SJSA1 (cell line): Measurements from ENCODE around the gene KAT2B. TPM values are rescaled to one million over a fixed set of nuclear protein-coding genes. Genes with fewer than 3 reads are reported as not detected.

Source experiments
- DNase-seq, 2 experiments: peaks; one replicate each; pipeline ENCODE4 v3.0.0-alpha.2; 2015 to 2020; ENCODE audit warnings: low spot score in 2 of 2, low read depth in 1 of 2
- H3K27ac ChIP-seq: fragments of 250-450 bp; sonication (Bioruptor Pico); 2 replicates; pipeline ENCODE4 v1.5.1; 2020; ENCODE audit warnings: mild to moderate bottlenecking, moderate library complexity
- H3K27me3 ChIP-seq: fragments of 250-450 bp; sonication (Bioruptor Pico); replicated peaks from 2 replicates; pipeline ENCODE4 v1.5.1; 2020; ENCODE audit warnings: mild to moderate bottlenecking, moderate library complexity
- H3K36me3 ChIP-seq: fragments of 250-450 bp; sonication (Bioruptor Pico); 2 replicates; pipeline ENCODE4 v1.5.1; 2020; ENCODE audit warnings: mild to moderate bottlenecking
- H3K4me1 ChIP-seq: fragments of 250-450 bp; sonication (Bioruptor Pico); replicated peaks from 2 replicates; pipeline ENCODE4 v1.6.1; 2021; ENCODE audit warnings: mild to moderate bottlenecking
- H3K4me3 ChIP-seq: fragments of 250-450 bp; sonication (Bioruptor Pico); 2 replicates; pipeline ENCODE4 v1.5.1; 2020; ENCODE audit warnings: mild to moderate bottlenecking
- H3K9me3 ChIP-seq: fragments of 250-450 bp; sonication (Bioruptor Pico); replicated peaks from 2 replicates; pipeline ENCODE4 v1.5.1; 2020; ENCODE audit warnings: mild to moderate bottlenecking
- total RNA-seq: library from RNA; depleted of rRNA; stranded (reverse); fragments of >200 nt; shearing (Covaris generic); gene quantifications from 2 replicates; pipeline ENCODE4 v1.2.3, GENCODE V29; 2014

The KAT2B gene
- total RNA-seq, 1 experiment from 2014 or later, result 11.2 TPM

DNA sequence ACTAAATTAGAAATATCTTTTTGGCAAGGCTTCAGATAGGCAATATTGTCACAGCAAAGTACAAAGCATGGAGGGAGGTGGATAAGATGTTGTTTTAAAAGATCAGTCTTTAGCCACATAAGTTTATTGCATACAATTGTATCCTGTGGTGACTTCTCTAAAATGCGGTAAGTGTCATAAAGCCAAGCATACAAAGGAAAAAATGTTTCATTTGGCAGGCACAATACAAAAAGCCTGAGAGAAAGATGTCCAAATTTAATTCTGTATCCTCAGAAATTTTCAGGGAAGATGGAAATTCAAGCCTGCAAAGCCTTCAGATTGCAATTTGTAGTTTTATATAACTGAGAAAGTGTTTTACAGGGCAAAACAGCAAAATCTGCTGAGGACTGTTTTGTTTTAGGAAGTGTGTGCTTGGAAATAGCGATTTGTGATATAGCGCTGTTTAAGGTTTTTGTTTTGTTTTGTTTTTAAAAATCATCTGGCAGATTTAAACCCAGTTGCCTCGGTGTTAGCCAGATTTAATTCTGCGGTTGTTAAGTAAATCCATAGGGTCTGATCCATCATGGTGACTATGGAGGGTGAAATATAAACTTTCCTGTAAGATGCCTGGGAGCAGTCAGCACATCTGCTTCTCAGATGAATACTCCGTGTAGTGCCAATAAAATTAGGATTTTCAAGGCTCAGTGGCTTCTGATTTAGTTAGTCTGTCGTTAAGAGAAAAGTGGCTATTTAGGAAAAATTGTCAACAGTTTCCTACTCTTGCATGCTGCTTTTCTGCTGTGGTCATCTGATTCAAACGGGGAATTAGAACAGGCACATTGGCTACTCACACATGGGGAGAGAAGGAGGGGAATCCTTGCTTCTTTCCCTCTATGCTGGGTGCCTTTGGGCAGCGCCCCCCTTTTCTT, 8.0 kb downstream of the KAT2B start:
- Histone ChIP-seq H3K27me3 (no peaks in the 10 kb centered on the region), H3K36me3 (no peaks in the 10 kb centered on the region), H3K4me1 (peaks cover 4% of the 10 kb centered on the region; the same call in 1 of the 2 replicates), H3K9me3 (no peaks in the 10 kb centered on the region), H3K4me3 (no peak overlapping the region), H3K27ac (no peak overlapping the region)
- no peak for DNase-seq

DNA sequence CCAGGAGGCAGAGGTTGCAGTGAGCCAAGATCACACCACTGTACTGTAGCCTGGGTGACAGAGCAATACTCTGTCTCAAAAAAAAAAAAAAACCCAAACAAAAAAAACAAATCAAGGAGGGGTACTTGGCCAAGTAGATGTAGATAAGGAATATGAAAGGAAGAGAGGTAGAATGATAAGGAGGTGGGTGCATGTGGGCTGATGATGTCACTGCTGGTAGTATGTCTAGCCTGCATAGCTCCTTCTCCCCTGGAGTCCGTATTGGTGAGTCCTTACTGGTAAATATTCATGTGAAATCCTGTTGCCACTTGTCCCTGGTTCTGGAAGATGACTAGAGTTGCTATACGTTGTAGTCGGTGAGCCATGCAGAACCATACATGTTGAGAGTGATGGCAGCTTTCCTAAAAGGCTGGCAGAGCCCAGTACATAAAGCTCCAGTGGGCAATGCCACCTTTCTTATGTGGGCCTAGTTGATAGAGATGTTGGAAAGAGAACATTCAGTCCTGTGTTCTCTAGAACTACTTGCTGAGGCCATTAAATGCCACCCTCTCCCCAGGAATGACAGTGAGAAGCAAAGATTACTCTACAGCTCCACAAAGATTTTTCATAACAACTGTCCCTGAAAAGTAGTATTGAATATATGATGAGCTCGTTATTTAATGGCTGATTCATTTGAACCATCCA, 11.0 kb downstream of the KAT2B start:
- Histone ChIP-seq H3K4me1 (no peaks in the 10 kb centered on the region; the same call in 1 of the 2 replicates), H3K27ac (no peak overlapping the region), H3K4me3 (no peak overlapping the region), H3K27me3 (no peaks in the 10 kb centered on the region), H3K9me3 (no peaks in the 10 kb centered on the region), H3K36me3 (no peaks in the 10 kb centered on the region)
- DNase-seq, result no peak

DNA sequence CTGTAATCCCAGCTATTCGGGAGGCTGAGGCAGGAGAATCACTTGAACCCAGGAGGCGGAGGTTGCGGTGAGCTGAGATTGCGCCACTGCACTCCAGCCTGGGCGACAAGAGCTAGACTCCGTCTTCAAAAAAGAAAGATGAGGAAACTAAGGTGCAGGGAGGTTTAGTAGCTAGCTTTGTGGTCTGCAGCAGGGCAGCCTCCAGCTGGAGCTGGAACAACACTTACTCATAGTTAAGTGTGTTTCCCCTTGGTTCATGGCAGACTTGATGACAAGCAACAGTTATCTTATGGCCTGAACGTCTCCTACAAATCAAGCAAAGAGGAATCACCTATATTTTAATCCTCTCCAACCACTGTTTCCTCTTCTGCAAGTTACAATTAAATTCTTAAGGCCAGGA, 12.6 kb downstream of the KAT2B start:
- Histone ChIP-seq H3K36me3 (no peaks in the 10 kb centered on the region), H3K4me1 (no peaks in the 10 kb centered on the region; the same call in 1 of the 2 replicates), H3K27ac (no peak overlapping the region), H3K27me3 (no peaks in the 10 kb centered on the region), H3K4me3 (no peak overlapping the region), H3K9me3 (no peaks in the 10 kb centered on the region)
- no peak for DNase-seq

DNA sequence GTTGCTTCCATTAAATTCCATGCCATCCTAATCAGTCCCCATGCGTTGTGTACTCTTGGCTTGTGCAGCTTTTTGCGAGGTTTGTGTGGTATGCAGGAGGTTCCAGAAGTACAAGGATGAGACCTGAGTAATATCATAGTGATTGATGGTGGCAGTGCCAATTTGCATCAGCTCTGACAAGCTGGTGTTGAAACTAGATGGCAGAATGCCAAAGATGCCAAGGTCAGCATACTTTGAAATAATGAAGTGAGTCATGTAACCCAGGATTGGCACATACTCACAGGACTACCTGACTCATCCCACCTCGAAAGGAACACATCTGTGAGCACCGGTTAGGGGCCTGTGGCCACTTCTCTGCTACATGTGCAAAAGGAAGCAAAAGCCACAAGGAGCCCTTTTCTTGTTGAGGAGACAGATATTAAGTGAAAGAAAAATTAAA, 14.3 kb downstream of the KAT2B start:
- H3K9me3 ChIP-seq, result no peaks in the 10 kb centered on the region

DNA sequence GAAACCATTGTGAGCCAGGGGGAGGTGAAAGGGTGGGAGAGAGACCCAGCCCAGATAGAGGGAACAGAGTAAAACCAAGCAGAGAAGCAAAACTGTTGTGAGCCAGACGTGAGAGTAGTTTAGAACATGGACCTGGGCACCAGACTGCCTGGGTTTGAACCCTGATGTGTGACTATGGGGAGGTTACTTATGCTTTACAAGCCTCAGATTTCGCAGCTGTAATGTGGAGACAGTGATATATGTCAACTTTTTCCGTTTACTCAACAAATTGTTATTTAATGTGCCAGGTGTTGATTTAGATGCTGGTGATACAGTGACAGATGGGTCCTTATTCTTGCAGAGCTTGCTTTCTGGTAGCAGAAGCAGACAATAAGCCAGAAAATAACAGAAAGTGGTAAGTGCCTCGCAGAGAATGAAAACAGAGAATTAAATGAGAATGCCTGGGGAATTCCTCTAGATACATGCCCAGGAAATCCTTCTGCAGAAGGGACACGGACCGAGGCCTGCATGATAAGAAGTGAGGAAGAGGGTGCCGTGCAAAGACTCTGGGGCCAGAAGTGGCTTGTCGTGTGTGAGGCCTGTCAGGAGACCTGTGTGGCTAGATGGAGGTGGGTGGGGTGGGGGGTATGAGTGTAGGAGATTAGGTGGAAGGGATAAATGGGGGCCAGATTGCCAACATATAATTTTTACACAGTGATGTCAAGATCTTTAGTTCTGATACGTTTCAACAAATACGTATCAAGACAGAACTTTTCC, 15.0 kb downstream of the KAT2B start:
- no peak overlapping the region for H3K27ac ChIP-seq
- no peaks in the 10 kb centered on the region; the same call in 1 of the 2 replicates for H3K4me1 ChIP-seq
- DNase-seq, result no peak
- H3K36me3 ChIP-seq, result no peaks in the 10 kb centered on the region
- no peak overlapping the region for H3K4me3 ChIP-seq
- no peaks in the 10 kb centered on the region for H3K27me3 ChIP-seq
- H3K9me3 ChIP-seq, result no peaks in the 10 kb centered on the region

More for the DNA sequence above, 14.3 kb downstream of the KAT2B start:
- Histone ChIP-seq H3K27ac (no peak overlapping the region), H3K4me1 (no peaks in the 10 kb centered on the region; the same call in 1 of the 2 replicates), H3K27me3 (no peaks in the 10 kb centered on the region), H3K4me3 (no peak overlapping the region), H3K36me3 (no peaks in the 10 kb centered on the region)
- DNase-seq, result peak; percentile 7 to 35

DNA sequence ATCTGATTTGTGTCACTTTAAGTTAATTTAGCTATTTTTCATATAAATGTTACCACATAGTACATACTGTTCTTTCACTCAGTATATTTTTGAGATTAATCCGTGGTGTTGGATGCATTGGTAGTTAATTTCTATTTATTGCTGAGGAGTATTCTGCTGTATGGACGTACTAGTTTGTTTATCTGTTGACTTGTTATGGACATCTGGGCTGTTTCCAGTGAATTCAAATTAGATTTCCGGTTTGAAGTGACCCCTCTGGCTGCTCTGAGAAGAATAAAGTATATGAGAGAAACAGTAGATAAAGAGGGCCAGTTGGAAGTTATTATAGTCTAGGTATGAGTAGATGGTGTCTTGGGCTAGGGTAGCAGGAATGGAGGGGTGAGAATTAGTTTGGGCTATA, 15.6 kb downstream of the KAT2B start:
- Histone ChIP-seq H3K27ac (no peak overlapping the region), H3K4me1 (no peaks in the 10 kb centered on the region; the same call in 1 of the 2 replicates), H3K4me3 (no peak overlapping the region), H3K9me3 (no peaks in the 10 kb centered on the region), H3K27me3 (no peaks in the 10 kb centered on the region), H3K36me3 (no peaks in the 10 kb centered on the region)
- DNase-seq, result no peak

DNA sequence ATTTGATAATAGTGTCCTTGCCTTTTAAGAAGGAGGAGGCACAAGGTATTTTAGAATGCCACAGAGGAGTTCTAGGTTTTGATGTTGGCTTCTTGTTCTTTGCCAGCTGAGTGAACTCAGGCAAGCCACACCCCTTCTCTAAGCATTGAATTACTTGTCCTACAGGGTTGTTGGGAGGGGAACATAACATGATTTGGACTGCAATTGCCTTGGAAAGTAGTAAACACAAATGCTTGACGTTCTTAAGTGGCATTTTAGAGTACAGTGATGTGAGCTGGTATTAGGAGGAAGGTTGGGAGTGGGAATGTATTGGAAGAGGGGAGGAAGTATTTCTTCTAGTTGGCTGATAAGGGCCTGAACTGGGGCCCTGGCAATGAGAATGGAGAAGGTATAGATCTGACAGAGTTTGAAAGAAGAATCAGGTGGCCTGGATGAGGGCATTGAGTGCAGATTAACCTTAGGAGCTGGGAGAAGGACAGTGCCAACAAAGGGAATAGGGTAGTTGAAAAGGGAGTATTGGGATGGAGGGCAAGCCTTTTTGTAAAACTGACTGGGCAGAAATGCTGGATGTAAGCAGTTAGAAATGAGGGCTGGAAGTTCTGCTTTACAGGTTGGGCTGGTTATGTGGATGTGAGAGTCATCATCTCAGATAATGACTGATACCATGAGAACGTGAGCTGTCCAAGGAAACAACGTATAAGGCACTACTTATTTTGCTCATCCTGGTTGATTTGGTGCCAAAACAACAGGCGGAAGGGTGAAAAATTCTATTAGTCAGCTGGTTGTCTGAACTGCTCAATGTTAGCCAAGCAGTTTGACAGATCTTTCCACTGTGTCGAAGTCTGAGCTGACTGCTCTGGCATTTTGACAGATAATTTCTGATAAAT, 16.7 kb downstream of the KAT2B start:
- Histone ChIP-seq H3K27ac (no peak overlapping the region), H3K4me3 (no peak overlapping the region), H3K4me1 (no peaks in the 10 kb centered on the region; the same call in 1 of the 2 replicates), H3K36me3 (no peaks in the 10 kb centered on the region), H3K9me3 (no peaks in the 10 kb centered on the region), H3K27me3 (no peaks in the 10 kb centered on the region)
- DNase-seq, result no peak

DNA sequence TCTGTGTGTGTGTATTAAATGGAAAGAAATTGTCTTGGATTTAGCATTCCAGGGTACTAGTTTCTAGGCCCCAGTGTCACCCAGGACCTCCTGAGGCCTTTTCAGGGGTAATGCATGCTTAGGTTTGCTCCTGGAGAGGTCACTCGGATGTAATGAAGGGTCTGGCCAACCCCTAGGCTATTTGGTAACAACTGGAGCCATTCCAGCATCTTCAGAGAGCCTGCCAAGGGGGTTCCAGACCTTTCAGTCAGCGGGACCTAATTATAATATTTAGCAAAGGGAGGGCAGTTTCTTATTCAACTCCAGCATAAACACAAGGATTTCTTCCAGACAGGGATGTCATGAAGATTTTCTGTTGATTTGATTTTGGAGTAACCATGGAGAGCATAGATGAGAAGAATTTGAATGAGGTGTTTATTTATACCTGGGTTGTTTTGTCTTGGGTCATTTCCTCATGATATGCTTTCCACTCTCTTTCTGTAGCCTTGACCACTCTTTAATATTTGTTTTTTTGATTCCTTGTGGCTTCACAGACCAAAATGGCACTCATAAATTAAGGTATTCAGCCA, 17.4 kb downstream of the KAT2B start:
- no peak overlapping the region for H3K4me3 ChIP-seq
- no peaks in the 10 kb centered on the region for H3K36me3 ChIP-seq
- H3K27me3 ChIP-seq, result no peaks in the 10 kb centered on the region
- H3K9me3 ChIP-seq, result no peaks in the 10 kb centered on the region
- H3K27ac ChIP-seq, result no peak overlapping the region
- H3K4me1 ChIP-seq, result no peaks in the 10 kb centered on the region; the same call in 1 of the 2 replicates
- DNase-seq, result no peak

DNA sequence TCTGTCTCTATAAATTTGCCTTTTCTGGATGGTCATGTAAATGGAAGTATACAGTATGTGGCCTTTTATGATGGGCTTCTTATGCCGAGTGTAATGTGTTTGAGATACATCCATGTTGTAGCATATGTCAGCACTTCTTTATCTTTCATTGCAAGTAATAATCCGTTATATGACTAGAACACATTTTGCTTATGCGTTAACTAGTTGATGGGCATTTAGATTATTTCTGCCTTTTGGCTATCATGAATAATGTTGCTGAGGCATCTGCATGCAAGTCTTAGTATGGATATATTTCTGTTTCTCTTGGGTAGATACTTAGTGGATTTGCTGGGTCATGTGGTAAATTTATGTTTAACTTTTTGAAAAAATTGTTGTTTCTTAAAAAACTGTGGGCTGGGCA, 19.7 kb downstream of the KAT2B start:
- Histone ChIP-seq H3K4me1 (no peaks in the 10 kb centered on the region), H3K27ac (no peak overlapping the region)

DNA sequence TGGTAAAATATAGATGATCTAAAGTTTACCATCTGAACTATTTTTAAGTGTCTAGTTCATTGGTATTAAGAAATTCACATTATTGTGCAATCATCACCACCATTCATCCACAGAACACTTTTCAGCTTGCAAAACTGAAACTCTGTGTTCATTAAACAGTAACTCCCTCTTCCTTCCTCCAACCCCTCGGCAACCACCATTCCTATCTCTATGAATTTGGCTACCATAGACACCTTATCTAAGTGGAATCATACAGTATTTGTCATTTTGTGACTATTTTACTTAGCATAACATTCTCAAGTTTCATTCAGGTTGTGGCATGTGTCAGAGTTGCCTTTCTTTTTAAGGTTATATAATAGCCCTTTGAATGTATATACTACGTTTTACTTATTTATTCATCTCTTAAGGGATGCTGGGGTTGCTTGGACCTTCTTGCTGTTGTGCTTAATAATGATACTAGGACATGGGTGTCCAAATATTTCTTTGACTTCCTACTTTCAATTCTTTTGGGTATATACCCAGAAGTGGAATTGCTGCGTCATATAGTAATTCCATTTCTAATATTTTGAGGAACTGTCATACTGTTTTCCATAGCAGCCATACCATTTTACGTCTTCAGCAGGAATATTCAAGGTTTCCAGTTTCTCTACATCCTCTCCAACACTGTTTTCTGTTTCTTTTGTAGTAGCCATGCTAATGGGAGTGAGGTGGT, 20.9 kb downstream of the KAT2B start:
- H3K27ac ChIP-seq, result no peak overlapping the region
- no peak overlapping the region for H3K4me3 ChIP-seq
- no peaks in the 10 kb centered on the region for H3K36me3 ChIP-seq
- no peaks in the 10 kb centered on the region for H3K27me3 ChIP-seq
- no peaks in the 10 kb centered on the region for H3K4me1 ChIP-seq
- H3K9me3 ChIP-seq, result no peaks in the 10 kb centered on the region
- DNase-seq, result no peak

More for the DNA sequence above, 19.7 kb downstream of the KAT2B start:
- no peak overlapping the region for H3K4me3 ChIP-seq
- H3K27me3 ChIP-seq, result no peaks in the 10 kb centered on the region
- no peak for DNase-seq
- no peaks in the 10 kb centered on the region for H3K9me3 ChIP-seq
- H3K36me3 ChIP-seq, result no peaks in the 10 kb centered on the region

DNA sequence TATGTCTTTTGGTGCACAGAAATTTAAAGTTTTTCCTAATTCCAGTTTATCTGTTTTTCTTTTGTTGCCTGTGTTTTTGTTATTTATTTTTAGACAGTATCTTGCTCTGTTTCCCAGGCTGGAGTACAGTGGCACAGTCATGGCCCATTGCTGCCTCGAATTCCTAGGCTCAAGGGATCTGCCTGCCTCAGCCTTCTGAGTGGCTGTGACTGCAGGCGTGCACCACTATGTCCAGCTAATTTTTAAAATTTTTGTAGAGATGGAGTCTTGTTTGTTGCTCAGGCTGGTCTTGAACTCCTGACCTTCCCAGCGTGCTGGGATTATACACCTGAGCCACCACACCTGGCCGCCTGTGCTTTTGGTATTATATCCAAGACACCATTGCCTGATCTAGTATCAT, 22.8 kb downstream of the KAT2B start:
- Histone ChIP-seq H3K27ac (no peak overlapping the region), H3K36me3 (no peaks in the 10 kb centered on the region), H3K27me3 (no peaks in the 10 kb centered on the region), H3K9me3 (no peaks in the 10 kb centered on the region), H3K4me1 (no peaks in the 10 kb centered on the region), H3K4me3 (no peak overlapping the region)
- no peak for DNase-seq

DNA sequence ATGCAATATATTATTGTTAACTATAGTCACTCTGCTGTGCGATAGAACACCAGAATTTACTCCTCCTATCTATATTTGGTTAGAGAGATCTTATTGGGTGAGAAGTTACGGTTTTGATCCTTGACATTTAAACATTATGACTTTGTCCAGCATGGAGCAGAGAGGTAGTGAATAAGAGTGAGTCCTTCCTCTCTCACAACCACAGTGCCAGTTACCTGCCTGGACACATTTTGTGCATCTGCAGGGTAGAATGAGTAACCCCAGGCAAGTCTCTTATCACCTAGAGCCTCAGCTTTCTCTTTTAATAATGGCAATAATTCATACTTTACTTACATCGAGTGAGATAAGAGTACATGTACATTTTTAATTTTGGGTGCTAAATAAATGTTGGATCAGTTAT, 24.1 kb downstream of the KAT2B start:
- no peak overlapping the region for H3K27ac ChIP-seq
- no peaks in the 10 kb centered on the region for H3K4me1 ChIP-seq
- no peaks in the 10 kb centered on the region for H3K9me3 ChIP-seq
- DNase-seq, result no peak
- no peak overlapping the region for H3K4me3 ChIP-seq
- H3K36me3 ChIP-seq, result no peaks in the 10 kb centered on the region
- H3K27me3 ChIP-seq, result no peaks in the 10 kb centered on the region
